GM12878 (cell line): ENCODE measurements around the gene LMO7. TPM values are rescaled to one million over a fixed set of nuclear protein-coding genes. Genes with fewer than 3 reads are reported as not detected.

Experiments
- ATAC-seq: fragments of 200-7000 bp; cut with Tn5 transposase; 3 replicates; pipeline ENCODE4 v1.9.1; 2020; ENCODE audit warnings: mild to moderate bottlenecking, moderate library complexity
- BruUV-seq: library from RNA; stranded (reverse); fragments of 400-500 nt; replicated peaks from 2 replicates; lab custom pipeline; 2021; lab: Mats Ljungman, UMichigan
- CTCF ChIA-PET: fragments of 300-600 bp; sonication (Branson Sonifier 250); formaldehyde crosslinking; extraction: SDS; loops from one replicate; lab custom pipeline; 2021; ENCODE audit warnings: inconsistent platforms; lab: Yijun Ruan, JAX
- POLR2A ChIA-PET: fragments of 350-600 bp; formaldehyde crosslinking; extraction: SDS; loops from one replicate; lab custom pipeline; 2021; ENCODE audit warnings: inconsistent platforms; lab: Charles Lee
- RAD21 ChIA-PET: fragments of 300-600 bp; sonication (Branson Sonifier 250); formaldehyde crosslinking; loops from one replicate; lab custom pipeline; 2023; ENCODE audit warnings: antibody characterized with exemption; ENCODE audit not compliant: unreplicated experiment; lab: Charles Lee
- SMC1A ChIA-PET: fragments of 300-600 bp; sonication (Branson Sonifier 250); formaldehyde crosslinking; loops from one replicate; lab custom pipeline; 2023; ENCODE audit not compliant: unreplicated experiment, uncharacterized antibody; lab: Charles Lee
- DNase-seq: peaks from one replicate; pipeline ENCODE4 v3.0.0-alpha.2; 2011; ENCODE audit warnings: low read depth, low spot score
- FAIRE-seq: peaks from 3 replicates; lab custom pipeline; 2011; peaks lifted over from hg19 to GRCh38; lab: Jason Lieb, UNC
- H2AFZ ChIP-seq: 2 replicates; pipeline ENCODE4 v1.6.0; 2011; ENCODE audit warnings: low read depth, low read length, control low read depth; ENCODE audit not compliant: control insufficient read depth
- H3K27ac ChIP-seq: 2 replicates; pipeline ENCODE4 v1.5.1; 2011; ENCODE audit warnings: control low read depth; ENCODE audit not compliant: control insufficient read depth, insufficient read depth
- H3K27me3 ChIP-seq, 2 experiments: replicated peaks in 1 of 2; 2 replicates each; pipeline versions ENCODE4 v1.6.0 to v1.6.1; 2011; ENCODE audit warnings: low read length in 1 of 2; ENCODE audit not compliant: control insufficient read depth in 2 of 2, insufficient read depth in 2 of 2
- H3K36me3 ChIP-seq, 2 experiments: 2 replicates each; pipeline ENCODE4 v1.5.1; 2011; ENCODE audit warnings: low read length in 1 of 2; ENCODE audit not compliant: control insufficient read depth in 2 of 2, insufficient read depth in 2 of 2
- H3K4me1 ChIP-seq: 2 replicates; pipeline ENCODE4 v1.6.1; 2011; ENCODE audit warnings: mild to moderate bottlenecking, low read length, moderate library complexity, mixed read lengths; ENCODE audit not compliant: control insufficient read depth, insufficient read depth
- H3K4me2 ChIP-seq: 2 replicates; pipeline ENCODE4 v1.6.0; 2011; ENCODE audit warnings: control low read depth; ENCODE audit not compliant: control insufficient read depth, insufficient read depth
- H3K4me3 ChIP-seq: fragments of 200-600 bp; sonication (generic); 2 replicates; pipeline ENCODE4 v1.5.1; 2016
- H3K79me2 ChIP-seq: 2 replicates; pipeline ENCODE4 v1.6.0; 2011; ENCODE audit warnings: low read length; ENCODE audit not compliant: control insufficient read depth, insufficient read depth
- H3K9ac ChIP-seq: 2 replicates; pipeline ENCODE4 v1.8.0; 2011; ENCODE audit warnings: low read length, control low read depth, mixed read lengths; ENCODE audit not compliant: control insufficient read depth, insufficient read depth
- H3K9me3 ChIP-seq: replicated peaks from 3 replicates; pipeline ENCODE4 v1.5.1; 2011; ENCODE audit warnings: mild to moderate bottlenecking, low read length; ENCODE audit not compliant: control insufficient read depth, insufficient read depth
- H4K20me1 ChIP-seq: 2 replicates; pipeline ENCODE4 v1.6.0; 2011; ENCODE audit not compliant: control insufficient read depth, insufficient read depth
- BCL11A ChIP-seq: IDR thresholded peaks from 2 replicates; pipeline ENCODE4 v1.6.1; 2011; ENCODE audit warnings: low read depth, low read length
- BRCA1 ChIP-seq: IDR thresholded peaks from 2 replicates; pipeline ENCODE4 v1.6.1; 2011; ENCODE audit warnings: low read depth, low read length, improper control_type of control experiment
- CREB1 ChIP-seq: IDR thresholded peaks from 2 replicates; pipeline ENCODE4 v1.6.1; 2012; ENCODE audit warnings: low read depth, mild to moderate bottlenecking, inconsistent platforms
- CREM ChIP-seq: IDR thresholded peaks from 2 replicates; pipeline ENCODE4 v1.6.1; 2014; ENCODE audit warnings: antibody characterized with exemption, low read depth
- ELK1 ChIP-seq: IDR thresholded peaks from 2 replicates; pipeline ENCODE4 v1.6.1; 2012; ENCODE audit warnings: low read depth, low read length, improper control_type of control experiment
- ETV6 ChIP-seq, 2 experiments: fragments of 450-650 bp in 1 of 2; IDR thresholded peaks in 1 of 2; conservative IDR thresholded peaks in 1 of 2; 2 replicates each; pipeline ENCODE4 v1.6.1; 2014; ENCODE audit warnings: antibody characterized with exemption in 1 of 2, borderline replicate concordance in 1 of 2, low read depth in 1 of 2, mild to moderate bottlenecking in 1 of 2, moderate library complexity in 1 of 2
- HDAC6 ChIP-seq: fragments of 200-600 bp; sonication (generic); IDR thresholded peaks from one replicate; pipeline ENCODE4 v1.8.0; 2017; ENCODE audit warnings: antibody characterized with exemption; ENCODE audit not compliant: unreplicated experiment
- NR2C2 ChIP-seq: IDR thresholded peaks from 2 replicates; pipeline ENCODE4 v1.6.1; 2011; ENCODE audit warnings: borderline replicate concordance, low read depth; ENCODE audit not compliant: control insufficient read depth, insufficient read length
- PAX5 ChIP-seq: IDR thresholded peaks from 2 replicates; pipeline ENCODE4 v1.6.1; 2011; ENCODE audit warnings: low read depth, low read length, borderline replicate concordance
- POLR2AphosphoS2 ChIP-seq: IDR thresholded peaks from 2 replicates; pipeline ENCODE4 v1.6.1; 2011; ENCODE audit warnings: low read depth, mild to moderate bottlenecking, low read length, improper control_type of control experiment, moderate library complexity
- RB1 ChIP-seq: fragments of 450-650 bp; formaldehyde crosslinking; IDR thresholded peaks from 2 replicates; pipeline ENCODE4 v1.6.1; 2017; ENCODE audit warnings: mild to moderate bottlenecking, borderline replicate concordance
- RCOR1 ChIP-seq: conservative IDR thresholded peaks from 2 replicates; pipeline ENCODE4 v1.6.1; 2012; ENCODE audit warnings: low read depth, low read length, improper control_type of control experiment
- SRF ChIP-seq, 2 experiments: IDR thresholded peaks; 2 replicates each; pipeline ENCODE4 v1.6.1; 2011; ENCODE audit warnings: low read depth in 2 of 2, low read length in 2 of 2, mild to moderate bottlenecking in 1 of 2, moderate library complexity in 1 of 2
- STAT1 ChIP-seq: fragments of 450-650 bp; conservative IDR thresholded peaks from 2 replicates; pipeline ENCODE4 v1.6.1; 2014; ENCODE audit warnings: antibody characterized with exemption, mild to moderate bottlenecking
- SUZ12 ChIP-seq: fragments of 200-600 bp; sonication (generic); IDR thresholded peaks from one replicate; pipeline ENCODE4 v1.6.1; 2018; ENCODE audit warnings: antibody characterized with exemption, mild to moderate bottlenecking; ENCODE audit not compliant: unreplicated experiment
- YY1 ChIP-seq: IDR thresholded peaks from 2 replicates; pipeline ENCODE4 v1.6.1; 2011; ENCODE audit warnings: low read depth, mild to moderate bottlenecking, low read length
- ZNF217 ChIP-seq: fragments of 450-650 bp; IDR thresholded peaks from 2 replicates; pipeline ENCODE4 v1.6.1; 2017; ENCODE audit warnings: antibody characterized with exemption, mild to moderate bottlenecking
- ZNF622 ChIP-seq: fragments of 450-650 bp; IDR thresholded peaks from 2 replicates; pipeline ENCODE4 v1.6.1; 2017; ENCODE audit warnings: mild to moderate bottlenecking, inconsistent platforms
- WGBS: methylation state at CpG from one replicate; pipeline ENCODE4 v1.1.6; 2016; ENCODE audit warnings: low lambda C conversion rate; ENCODE audit not compliant: insufficient replicate concordance, insufficient coverage; ENCODE audit errors: missing lambda C conversion rate; 5-methylcytosine and 5-hydroxymethylcytosine counted together
- in situ Hi-C: fragments of 300-500 bp; cut with MboI; formaldehyde crosslinking; loops from 9 replicates; pipeline ENCODE4 v1.14.3; 2018; ENCODE audit warnings: mixed read lengths
- intact Hi-C: fragments of 100-400 bp; cut with micrococcal nuclease; formaldehyde crosslinking; loops from one replicate; pipeline ENCODE4 v1.14.2; 2022; ENCODE audit not compliant: unreplicated experiment
- polyA plus RNA-seq, 11 experiments: library from polyadenylated mRNA; depleted of rRNA in 4 of 11; unstranded in 6 of 11; stranded (reverse) in 5 of 11; fragments of >200 nt; fragmentation: Nextera tagmentation in 4 of 11; fragmentation: Illumina TruSeq in 1 of 11; extraction: Ambion mirVana in 4 of 11; extraction: Trizol in 1 of 11; gene quantifications; 1 replicate in 1 of 11; 2 replicates in 10 of 11; pipeline versions ENCODE4 v1.2.1 to v1.2.3, GENCODE V29; 2011 to 2016; ENCODE audit warnings: inconsistent platforms in 2 of 11, missing spikeins in 2 of 11, low read depth in 1 of 11
- total RNA-seq, 4 experiments: library from RNA; depleted of rRNA in 3 of 4; stranded (reverse); fragments of >200 nt in 3 of 4; fragmentation: Illumina TruSeq in 1 of 4; extraction: Trizol in 1 of 4; gene quantifications; 2 replicates each; pipeline versions ENCODE4 v1.2.1 to v1.2.3, GENCODE V29; 2013 to 2021
- TF ChIP-seq, protein P1 (sequence below): IDR thresholded peaks from 2 replicates; pipeline ENCODE4 v1.6.1; 2011; ENCODE audit warnings: borderline replicate concordance, low read depth, mild to moderate bottlenecking, moderate library complexity, low read length; ENCODE audit not compliant: insufficient read depth, poor library complexity, severe bottlenecking

The LMO7 gene
- total and polyA plus RNA-seq, 10 of the 15 experiments (the other 5 are each of a cell fraction or from before 2014, with no cell fraction given) = 8.5 to 67.8 (median 36.8) TPM

DNA sequence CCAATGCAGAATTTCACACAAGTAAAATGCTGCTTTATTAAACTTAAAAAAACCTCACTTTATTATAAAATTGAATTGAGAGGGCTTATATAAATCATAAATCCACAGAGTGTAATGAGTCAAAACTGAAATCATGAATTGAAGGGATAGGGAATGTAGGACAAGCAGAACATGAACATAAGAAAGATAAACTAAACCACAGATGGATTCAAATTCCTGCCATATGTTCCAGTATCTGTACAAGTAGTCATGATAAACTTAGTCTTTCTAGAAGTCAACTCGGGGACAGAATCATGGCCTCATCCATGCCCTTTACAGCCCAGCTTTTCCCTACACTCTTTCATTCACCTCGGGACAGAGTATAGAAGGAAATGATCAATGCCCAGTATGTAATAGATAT, 16.6 kb downstream of the LMO7 start:
- H3K27me3 ChIP-seq = no peaks in the 10 kb centered on the region
- SMC1A ChIA-PET = no interaction called here
- no peak overlapping the region for H3K4me3 ChIP-seq
- H3K9ac ChIP-seq = no peak overlapping the region
- no TSS peak for BruUV-seq
- ATAC-seq (no peak), DNase-seq (no peak), FAIRE-seq (no peak)
- TF ChIP-seq STAT1 (no peak), NR2C2 (no peak), ZNF217 (no peak), SUZ12 (no peak), ETV6 (conservative IDR thresholded peaks at IDR 0.05 in 1 of 2, IDR thresholded peaks at IDR 0.05 in 1 of 2; ENCODE audit: borderline replicate concordance in 1 of 2, low read depth in 1 of 2) (no peak), CREB1 (no peak), PAX5 (no peak), ELK1 (no peak), HDAC6 (no peak), CREM (no peak), POLR2AphosphoS2 (no peak), RB1 (no peak), BCL11A (no peak), RCOR1 (no peak), BRCA1 (no peak), YY1 (no peak), ZNF622 (no peak), SRF (IDR thresholded peaks at IDR 0.05; ENCODE audit: low read depth in 2 of 2, low read length in 2 of 2) (no peak)
- TF ChIP-seq, protein P1, sequence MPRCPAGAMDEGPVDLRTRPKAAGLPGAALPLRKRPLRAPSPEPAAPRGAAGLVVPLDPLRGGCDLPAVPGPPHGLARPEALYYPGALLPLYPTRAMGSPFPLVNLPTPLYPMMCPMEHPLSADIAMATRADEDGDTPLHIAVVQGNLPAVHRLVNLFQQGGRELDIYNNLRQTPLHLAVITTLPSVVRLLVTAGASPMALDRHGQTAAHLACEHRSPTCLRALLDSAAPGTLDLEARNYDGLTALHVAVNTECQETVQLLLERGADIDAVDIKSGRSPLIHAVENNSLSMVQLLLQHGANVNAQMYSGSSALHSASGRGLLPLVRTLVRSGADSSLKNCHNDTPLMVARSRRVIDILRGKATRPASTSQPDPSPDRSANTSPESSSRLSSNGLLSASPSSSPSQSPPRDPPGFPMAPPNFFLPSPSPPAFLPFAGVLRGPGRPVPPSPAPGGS = no peak
- CTCF ChIA-PET = no interaction called here
- H2AFZ ChIP-seq = no peak overlapping the region
- 100% methylated on average over 2 of the region's 2 CpGs for WGBS
- RAD21 ChIA-PET = no interaction called here
- no peaks in the 10 kb centered on the region for H3K9me3 ChIP-seq
- no peaks in the 10 kb centered on the region for H4K20me1 ChIP-seq
- in situ Hi-C loops (no loop called here), intact Hi-C loops (no loop called here)
- no peak overlapping the region for H3K27ac ChIP-seq
- peaks cover 12% of the 10 kb centered on the region for H3K4me1 ChIP-seq
- H3K36me3 ChIP-seq = no peaks in the 10 kb centered on the region
- no peak overlapping the region for H3K4me2 ChIP-seq
- POLR2A ChIA-PET = no interaction called here
- no peaks in the 10 kb centered on the region; the same call in 1 of the 2 replicates for H3K79me2 ChIP-seq
